Gastroesophageal sphincter (tissue), 4 donors: Measurements from ENCODE around the gene PDE4B. TPM values are rescaled to one million over a fixed set of nuclear protein-coding genes. Genes with fewer than 3 reads are reported as not detected.
A peak's percentile ranks its signal among the peaks of the same experiment; 100 is the strongest.

Experiments used
- ATAC-seq: fragments of 150-250 bp; one replicate; pipeline ENCODE4 v1.9.1; 2016; ENCODE audit warnings: mild to moderate bottlenecking, moderate library complexity
- H3K27ac ChIP-seq, 4 donors: fragments of 200-600 bp; sonication (generic) in 3 of 4; 1 replicate in 3 of 4; 2 replicates in 1 of 4; pipeline ENCODE4 v1.5.1; 2016 to 2019
- H3K27me3 ChIP-seq: fragments of 200-600 bp; sonication (generic); one replicate; pipeline ENCODE4 v1.5.1; 2019
- H3K36me3 ChIP-seq, 2 donors: fragments of 200-600 bp; sonication (generic); one replicate each; pipeline ENCODE4 v1.5.1; 2019; ENCODE audit warnings: control low read depth in 1 of 2
- H3K4me1 ChIP-seq, 3 donors: fragments of 200-600 bp; sonication (generic); 1 replicate in 2 of 3; 2 replicates in 1 of 3; pipeline ENCODE4 v1.5.1; 2016 to 2019; ENCODE audit warnings: control low read depth in 2 of 3
- H3K4me3 ChIP-seq, 2 donors: fragments of 200-600 bp; sonication (generic); one replicate each; pipeline ENCODE4 v1.5.1; 2019; ENCODE audit warnings: mild to moderate bottlenecking in 1 of 2, moderate library complexity in 1 of 2
- H3K9me3 ChIP-seq, 3 donors: fragments of 200-600 bp; sonication (generic); one replicate each; pipeline ENCODE4 v1.5.1; 2017 to 2019; ENCODE audit warnings: control low read depth in 2 of 3
- EP300 ChIP-seq: sonication (generic); formaldehyde crosslinking; IDR thresholded peaks from one replicate; pipeline ENCODE4 v1.6.1; 2017; ENCODE audit warnings: antibody characterized with exemption, mild to moderate bottlenecking
- POLR2A ChIP-seq, 2 donors: fragments of 450-650 bp; IDR thresholded peaks; one replicate each; pipeline ENCODE4 v1.6.1; 2017; ENCODE audit warnings: antibody characterized with exemption in 2 of 2, mild to moderate bottlenecking in 2 of 2, moderate library complexity in 1 of 2
- POLR2AphosphoS5 ChIP-seq: sonication (generic); formaldehyde crosslinking; IDR thresholded peaks from one replicate; pipeline ENCODE4 v1.6.1; 2017; ENCODE audit warnings: antibody characterized with exemption
- WGBS, 2 donors: methylation state at CpG; one replicate each; pipeline ENCODE4 v1.1.5; 2018; ENCODE audit warnings: low coverage in 1 of 2; 5-methylcytosine and 5-hydroxymethylcytosine counted together
- total RNA-seq, 4 donors: library from RNA; depleted of rRNA; stranded (reverse); fragments of >200 nt; gene quantifications; one replicate each; pipeline ENCODE4 v1.1.0, GENCODE V29; 2016
- TF ChIP-seq, protein P1 (sequence below), 4 experiments: fragments of 200-600 bp in 2 of 4; fragments of 450-650 bp in 2 of 4; sonication (generic) in 1 of 4; IDR thresholded peaks; one replicate each; pipeline ENCODE4 v1.5.1; 2017 to 2019; ENCODE audit warnings: antibody characterized with exemption in 4 of 4, mild to moderate bottlenecking in 2 of 4, moderate library complexity in 2 of 4

Gene PDE4B
- total RNA-seq, 4 donors from 2014 or later, result 5.9 to 16.2 (median 8.8) TPM

DNA sequence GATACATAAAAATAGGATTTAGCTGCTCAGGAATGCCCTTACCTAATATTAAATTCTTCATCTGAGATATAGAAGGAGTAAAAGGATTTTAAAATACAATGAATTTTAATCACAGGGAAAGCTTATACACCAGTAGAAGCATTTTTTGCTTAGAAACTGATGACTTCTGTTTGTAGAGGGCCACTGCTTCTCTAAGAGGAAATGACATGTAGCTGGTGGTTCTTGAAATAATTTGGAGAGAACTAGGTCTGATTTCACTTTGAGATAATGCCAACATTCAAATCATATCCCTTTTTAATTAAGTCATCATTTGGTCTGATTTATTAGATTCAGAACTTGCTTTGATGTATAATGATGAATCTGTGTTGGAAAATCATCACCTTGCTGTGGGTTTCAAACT is 574.7 kb downstream of the PDE4B start:
- peaks cover 0 to 14% (median 7%) of the 10 kb centered on the region in 3 donors for H3K4me1 ChIP-seq
- no peak for ATAC-seq
- peaks cover 0 to 61% of the 10 kb centered on the region in 2 donors for H3K36me3 ChIP-seq
- no peaks in the 10 kb centered on the region for H3K27me3 ChIP-seq
- H3K4me3 ChIP-seq, result no peak overlapping the region
- H3K27ac ChIP-seq, result no peak overlapping the region
- no peaks in the 10 kb centered on the region for H3K9me3 ChIP-seq
- no peak for TF ChIP-seq EP300
- TF ChIP-seq, protein P1, sequence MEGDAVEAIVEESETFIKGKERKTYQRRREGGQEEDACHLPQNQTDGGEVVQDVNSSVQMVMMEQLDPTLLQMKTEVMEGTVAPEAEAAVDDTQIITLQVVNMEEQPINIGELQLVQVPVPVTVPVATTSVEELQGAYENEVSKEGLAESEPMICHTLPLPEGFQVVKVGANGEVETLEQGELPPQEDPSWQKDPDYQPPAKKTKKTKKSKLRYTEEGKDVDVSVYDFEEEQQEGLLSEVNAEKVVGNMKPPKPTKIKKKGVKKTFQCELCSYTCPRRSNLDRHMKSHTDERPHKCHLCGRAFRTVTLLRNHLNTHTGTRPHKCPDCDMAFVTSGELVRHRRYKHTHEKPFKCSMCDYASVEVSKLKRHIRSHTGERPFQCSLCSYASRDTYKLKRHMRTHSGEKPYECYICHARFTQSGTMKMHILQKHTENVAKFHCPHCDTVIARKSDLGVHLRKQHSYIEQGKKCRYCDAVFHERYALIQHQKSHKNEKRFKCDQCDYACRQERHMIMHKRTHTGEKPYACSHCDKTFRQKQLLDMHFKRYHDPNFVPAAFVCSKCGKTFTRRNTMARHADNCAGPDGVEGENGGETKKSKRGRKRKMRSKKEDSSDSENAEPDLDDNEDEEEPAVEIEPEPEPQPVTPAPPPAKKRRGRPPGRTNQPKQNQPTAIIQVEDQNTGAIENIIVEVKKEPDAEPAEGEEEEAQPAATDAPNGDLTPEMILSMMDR (IDR thresholded peaks at IDR 0.05), result no peak
- no peak for TF ChIP-seq POLR2AphosphoS5
- no peak for TF ChIP-seq POLR2A (IDR thresholded peaks at IDR 0.05)

DNA sequence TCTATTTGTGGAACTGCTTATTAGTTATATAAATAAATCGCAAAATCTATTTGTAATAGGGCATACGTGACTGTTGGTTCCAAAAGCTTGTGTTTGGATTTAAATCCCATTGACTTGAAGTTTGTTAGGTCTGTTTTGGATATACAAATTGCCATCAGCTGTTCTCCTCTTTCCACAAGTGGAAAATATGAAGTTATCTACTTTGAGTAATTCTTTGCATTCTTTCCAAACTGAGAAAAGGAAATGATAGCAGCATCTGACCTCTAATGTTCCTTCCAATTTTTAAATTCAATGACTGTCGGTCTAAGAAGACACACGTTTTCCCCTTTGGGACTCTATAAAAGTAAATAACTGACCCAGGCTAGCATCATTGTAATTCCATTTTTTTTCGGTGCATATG is 575.6 kb downstream of the PDE4B start:
- no peak for TF ChIP-seq POLR2AphosphoS5
- no peak for TF ChIP-seq POLR2A (IDR thresholded peaks at IDR 0.05)
- TF ChIP-seq EP300, result no peak
- TF ChIP-seq, protein P1 (IDR thresholded peaks at IDR 0.05), result no peak
- Histone ChIP-seq H3K36me3 (peaks cover 0 to 59% of the 10 kb centered on the region in 2 donors), H3K27ac (no peak overlapping the region), H3K27me3 (no peaks in the 10 kb centered on the region), H3K4me3 (no peak overlapping the region), H3K9me3 (no peaks in the 10 kb centered on the region), H3K4me1 (peaks cover 0 to 17% (median 7%) of the 10 kb centered on the region in 3 donors)
- 59 to 74% methylated on average over 4 to 5 of the region's 5 CpGs for WGBS, 2 donors
- peak; percentile 15 for ATAC-seq

DNA sequence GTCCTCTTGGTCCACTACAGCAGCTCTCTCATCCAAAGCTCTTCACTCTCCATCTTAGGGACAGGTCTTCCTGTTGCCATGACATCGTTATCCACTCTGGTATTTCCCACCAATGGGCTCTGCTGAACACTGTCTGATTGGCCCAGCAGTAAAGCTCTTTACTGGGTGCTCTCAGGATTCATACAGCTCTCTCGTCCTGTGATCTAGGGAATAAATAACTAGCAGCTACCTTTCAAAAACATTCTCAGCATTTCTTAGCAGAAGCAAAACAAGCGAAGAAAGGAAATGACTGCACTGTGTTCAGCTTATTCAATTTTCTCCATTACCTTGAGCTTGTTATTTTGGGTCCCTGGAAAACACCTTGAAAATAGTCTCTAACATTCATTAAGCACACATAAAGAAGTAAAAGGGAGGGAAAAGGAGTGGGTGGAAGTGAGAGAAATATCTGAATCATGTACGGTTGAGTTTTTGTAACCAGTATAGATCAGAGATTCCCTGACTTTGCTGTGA is 577.8 kb downstream of the PDE4B start:
- Histone ChIP-seq H3K27me3 (no peaks in the 10 kb centered on the region), H3K36me3 (peaks cover 0 to 39% of the 10 kb centered on the region in 2 donors), H3K4me3 (no peak overlapping the region), H3K4me1 (peaks cover 0 to 31% (median 11%) of the 10 kb centered on the region in 3 donors), H3K27ac (peak overlapping the region in 2 of 4 donors; percentile 17 to 50), H3K9me3 (no peaks in the 10 kb centered on the region)
- no peak for ATAC-seq
- 84 to 88% methylated on average over 4 of the region's 4 CpGs for WGBS, 2 donors
- TF ChIP-seq, protein P1 (IDR thresholded peaks at IDR 0.05), result no peak
- no peak for TF ChIP-seq POLR2A (IDR thresholded peaks at IDR 0.05)
- no peak for TF ChIP-seq EP300
- no peak for TF ChIP-seq POLR2AphosphoS5

DNA sequence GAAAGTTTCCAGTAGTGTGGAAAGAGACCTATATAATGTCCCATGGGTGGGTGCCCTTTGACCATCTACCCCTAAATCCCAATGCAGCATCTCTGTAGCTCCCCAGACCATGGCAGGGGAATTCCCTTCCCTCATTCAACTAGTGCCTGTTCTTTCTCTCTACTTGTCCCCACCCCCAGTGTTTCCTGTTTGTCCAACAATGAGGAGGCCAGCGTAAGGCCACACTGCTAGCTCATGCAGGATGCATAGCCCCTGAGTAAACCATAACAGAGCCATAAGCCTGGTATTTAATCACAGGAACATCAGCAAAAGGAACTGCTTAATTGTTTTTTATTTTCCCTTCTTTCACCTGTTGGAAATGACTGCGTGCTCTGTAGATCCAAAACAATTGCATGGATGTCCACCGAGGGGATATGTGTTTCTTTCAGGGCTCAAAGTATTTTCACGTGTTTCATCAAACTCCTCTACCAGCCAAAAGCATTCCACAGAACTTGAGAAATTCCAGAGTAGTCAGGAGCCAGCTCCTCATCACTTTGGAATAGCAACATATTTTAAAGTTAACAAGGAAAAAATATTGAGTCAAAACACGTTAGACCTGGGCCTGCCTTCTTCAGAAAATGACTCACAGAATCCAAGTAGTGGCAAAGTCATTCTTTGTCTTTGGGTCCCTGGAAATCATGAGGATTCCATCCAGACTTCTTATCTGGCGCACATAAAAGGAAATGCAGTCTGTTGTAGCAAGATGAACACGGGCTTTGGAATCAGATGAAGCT is 578.7 kb downstream of the PDE4B start:
- peaks cover 0 to 31% of the 10 kb centered on the region in 2 donors for H3K36me3 ChIP-seq
- peak overlapping the region; percentile 29 to 71 (median 52) for H3K27ac ChIP-seq
- TF ChIP-seq EP300, result no peak
- no peak for TF ChIP-seq POLR2AphosphoS5
- TF ChIP-seq, protein P1 (IDR thresholded peaks at IDR 0.05), result no peak
- TF ChIP-seq POLR2A (IDR thresholded peaks at IDR 0.05), result no peak
- no peaks in the 10 kb centered on the region for H3K27me3 ChIP-seq
- peaks cover 0 to 32% (median 11%) of the 10 kb centered on the region in 3 donors for H3K4me1 ChIP-seq
- H3K9me3 ChIP-seq, result no peaks in the 10 kb centered on the region
- ATAC-seq, result peak; percentile 57
- H3K4me3 ChIP-seq, result no peak overlapping the region
- 32 to 38% methylated on average over 6 to 7 of the region's 7 CpGs for WGBS, 2 donors
